SK-N-SH (cell line): ENCODE measurements around the gene ZBTB8OS. TPM values are rescaled to one million over a fixed set of nuclear protein-coding genes. Genes with fewer than 3 reads are reported as not detected.

Experiments
- CTCF ChIA-PET: fragments of 300-600, 350-600 bp; formaldehyde crosslinking; extraction: SDS; loops from one replicate; lab custom pipeline; 2021; lab: Yijun Ruan, JAX
- POLR2A ChIA-PET: fragments of 350-600 bp; sonication (Branson Sonifier 250); formaldehyde crosslinking; extraction: SDS; loops from one replicate; lab custom pipeline; 2020; ENCODE audit warnings: antibody characterized with exemption, inconsistent platforms; lab: Yijun Ruan, JAX
- DNase-seq: peaks from one replicate; pipeline ENCODE4 v3.0.0; 2012
- H2AFZ ChIP-seq: fragments of 200-600 bp; sonication (generic); 2 replicates; pipeline ENCODE4 v1.8.1; 2016; ENCODE audit warnings: antibody characterized with exemption, mild to moderate bottlenecking, low read depth
- H3F3A ChIP-seq: fragments of 200-600 bp; sonication (generic); replicated peaks from 2 replicates; pipeline ENCODE3; 2016; ENCODE audit warnings: antibody characterized with exemption, mild to moderate bottlenecking; ENCODE audit not compliant: insufficient read depth
- H3K27ac ChIP-seq, 2 experiments: fragments of 200-500 bp in 1 of 2; fragments of 200-600 bp in 1 of 2; sonication (Bioruptor generic) in 1 of 2; sonication (generic), shearing (Covaris generic) in 1 of 2; 2 replicates each; pipeline versions ENCODE4 v1.5.1 to v1.6.1; 2014 to 2016; ENCODE audit warnings: low read depth in 2 of 2, inconsistent platforms in 1 of 2, low read length in 1 of 2, mild to moderate bottlenecking in 1 of 2, mixed read lengths in 1 of 2
- H3K27me3 ChIP-seq: fragments of 200-600 bp; sonication (generic), shearing (Covaris generic); 2 replicates; pipeline ENCODE4 v1.6.1; 2016; ENCODE audit warnings: mixed run types; ENCODE audit not compliant: insufficient read depth
- H3K36me3 ChIP-seq, 2 experiments: fragments of 200-500 bp in 1 of 2; fragments of 200-600 bp in 1 of 2; sonication (Bioruptor generic) in 1 of 2; sonication (generic) in 1 of 2; replicated peaks in 1 of 2; 2 replicates each; pipeline versions ENCODE3 to v1.5.1; 2014 to 2016; ENCODE audit warnings: low read length in 1 of 2, mild to moderate bottlenecking in 1 of 2; ENCODE audit not compliant: insufficient read depth in 2 of 2, control insufficient read depth in 1 of 2
- H3K4me1 ChIP-seq, 2 experiments: fragments of 200-500 bp in 1 of 2; fragments of 200-600 bp in 1 of 2; sonication (Bioruptor generic) in 1 of 2; sonication (generic), shearing (Covaris generic) in 1 of 2; 2 replicates each; pipeline versions ENCODE4 v1.5.1 to v1.6.1; 2014 to 2016; ENCODE audit warnings: low read depth in 1 of 2, low read length in 1 of 2, mixed run types in 1 of 2; ENCODE audit not compliant: insufficient read depth in 2 of 2, control insufficient read depth in 1 of 2
- H3K4me2 ChIP-seq: fragments of 200-600 bp; sonication (generic), shearing (Covaris generic); 2 replicates; pipeline ENCODE4 v1.6.1; 2017; ENCODE audit warnings: mixed run types
- H3K4me3 ChIP-seq, 2 experiments: fragments of 200-500 bp in 1 of 2; fragments of 200-600 bp in 1 of 2; sonication (Bioruptor generic) in 1 of 2; sonication (generic), shearing (Covaris generic) in 1 of 2; 2 replicates each; pipeline versions ENCODE4 v1.5.1 to v1.8.1; 2014 to 2016; ENCODE audit warnings: low read depth in 2 of 2, inconsistent platforms in 1 of 2, low read length in 1 of 2, mild to moderate bottlenecking in 1 of 2, mixed read lengths in 1 of 2, moderate library complexity in 1 of 2
- H3K79me2 ChIP-seq: fragments of 200-600 bp; sonication (generic); 2 replicates; pipeline ENCODE4 v1.8.1; 2017; ENCODE audit warnings: mild to moderate bottlenecking; ENCODE audit not compliant: insufficient read depth
- H3K9ac ChIP-seq: fragments of 200-600 bp; sonication (generic); 2 replicates; pipeline ENCODE4 v1.6.1; 2017; ENCODE audit warnings: mixed run types
- H3K9me2 ChIP-seq: fragments of 200-600 bp; sonication (generic); 2 replicates; pipeline ENCODE4 v1.6.1; 2017; ENCODE audit warnings: mixed run types
- H3K9me3 ChIP-seq: fragments of 200-600 bp; sonication (generic); 2 replicates; pipeline ENCODE4 v1.6.1; 2017; ENCODE audit warnings: mixed run types, mild to moderate bottlenecking, moderate library complexity
- H4K20me1 ChIP-seq: fragments of 200-600 bp; sonication (generic); 2 replicates; pipeline ENCODE4 v1.6.1; 2017; ENCODE audit warnings: mild to moderate bottlenecking, mixed run types; ENCODE audit not compliant: insufficient read depth
- ELF1 ChIP-seq: IDR thresholded peaks from 2 replicates; pipeline ENCODE4 v1.4.0; 2012
- EP300 ChIP-seq, 2 experiments: IDR thresholded peaks; 2 replicates each; pipeline versions ENCODE4 v1.4.0 to v1.6.1; 2012; ENCODE audit warnings: borderline replicate concordance in 1 of 2, low read depth in 1 of 2, low read length in 1 of 2
- POLR2AphosphoS5 ChIP-seq: IDR thresholded peaks from 2 replicates; pipeline ENCODE4 v1.6.1; 2012; ENCODE audit warnings: low read depth, low read length
- RFX5 ChIP-seq: IDR thresholded peaks from 2 replicates; pipeline ENCODE4 v1.6.1; 2012; ENCODE audit warnings: mild to moderate bottlenecking, improper control_type of control experiment, low read length
- RXRA ChIP-seq: IDR thresholded peaks from 2 replicates; pipeline ENCODE4 v1.4.0; 2012; ENCODE audit warnings: low read depth, mild to moderate bottlenecking, borderline replicate concordance
- TEAD4 ChIP-seq: IDR thresholded peaks from 2 replicates; pipeline ENCODE4 v1.4.0; 2012; ENCODE audit warnings: mild to moderate bottlenecking, borderline replicate concordance; ENCODE audit not compliant: insufficient read depth
- USF2 ChIP-seq: fragments of 150-350 bp; IDR thresholded peaks from 2 replicates; pipeline ENCODE4 v1.6.1; 2017; ENCODE audit warnings: antibody characterized with exemption, low read length, low read depth, borderline replicate concordance
- YY1 ChIP-seq: IDR thresholded peaks from 2 replicates; pipeline ENCODE4 v1.4.0; 2012; ENCODE audit warnings: low read depth, mild to moderate bottlenecking
- WGBS: methylation state at CpG from one replicate; pipeline ENCODE4 v1.1.6; 2017; ENCODE audit warnings: low lambda C conversion rate; 5-methylcytosine and 5-hydroxymethylcytosine counted together
- polyA plus RNA-seq, 3 experiments: library from polyadenylated mRNA; depleted of rRNA; stranded (reverse); fragments of >200 nt; gene quantifications; 2 replicates each; pipeline ENCODE4 v1.2.3, GENCODE V29; 2012
- TF ChIP-seq, protein P1 (sequence below): fragments of 150-350 bp; IDR thresholded peaks from 2 replicates; pipeline ENCODE4 v1.6.1; 2016; ENCODE audit warnings: mild to moderate bottlenecking, low read depth, low read length

The ZBTB8OS gene
- polyA plus RNA-seq, 1 of the 3 experiments (the other 2 are of a cell fraction) = 59.2 TPM

DNA sequence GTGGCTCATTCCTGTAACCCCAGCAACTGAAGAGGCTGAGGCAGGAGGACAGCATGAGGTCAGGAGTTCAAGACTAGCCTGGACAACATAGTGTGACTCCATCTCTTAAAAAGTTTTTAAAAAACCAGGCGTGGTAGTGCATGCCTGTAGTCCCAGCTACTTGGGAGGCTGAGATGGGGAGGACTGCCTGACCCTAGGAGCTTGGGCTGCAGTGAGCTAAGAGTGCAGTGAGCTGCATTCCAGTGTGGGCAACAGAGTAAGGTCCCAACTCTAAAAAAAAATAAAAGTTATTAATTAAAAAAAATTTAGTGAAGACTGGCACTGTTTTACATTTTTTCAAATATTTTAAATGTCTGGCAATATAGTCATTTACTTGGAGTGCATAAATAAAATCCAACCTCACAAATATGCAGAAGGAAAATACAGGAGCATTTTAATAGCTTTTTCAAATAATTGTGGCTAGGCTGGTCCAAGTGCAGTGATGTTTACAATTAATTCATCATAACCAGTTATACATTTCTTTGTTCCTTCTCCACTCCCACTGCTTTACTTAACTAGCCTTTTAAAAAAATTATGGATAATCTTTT lies 10.8 kb downstream of the ZBTB8OS start:
- ChIA-PET POLR2A (no interaction called here), CTCF (interaction anchor here (1.1 to 1.4 kb wide), 2 partner anchors 9 to 11 kb away, joined by 3 read pairs; partner anchors contain the start of gene RBBP4)
- H3K9ac ChIP-seq = no peak overlapping the region
- 0 out of 4 replicates have a peak overlapping the region, but pooled peaks of 1 of the 2 experiments have one; percentile 22 for H3K27ac ChIP-seq
- TF ChIP-seq, protein P1, sequence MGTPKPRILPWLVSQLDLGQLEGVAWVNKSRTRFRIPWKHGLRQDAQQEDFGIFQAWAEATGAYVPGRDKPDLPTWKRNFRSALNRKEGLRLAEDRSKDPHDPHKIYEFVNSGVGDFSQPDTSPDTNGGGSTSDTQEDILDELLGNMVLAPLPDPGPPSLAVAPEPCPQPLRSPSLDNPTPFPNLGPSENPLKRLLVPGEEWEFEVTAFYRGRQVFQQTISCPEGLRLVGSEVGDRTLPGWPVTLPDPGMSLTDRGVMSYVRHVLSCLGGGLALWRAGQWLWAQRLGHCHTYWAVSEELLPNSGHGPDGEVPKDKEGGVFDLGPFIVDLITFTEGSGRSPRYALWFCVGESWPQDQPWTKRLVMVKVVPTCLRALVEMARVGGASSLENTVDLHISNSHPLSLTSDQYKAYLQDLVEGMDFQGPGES = no peak
- TF ChIP-seq USF2 = no peak
- no peak for TF ChIP-seq TEAD4
- no peak for TF ChIP-seq EP300 (IDR thresholded peaks at IDR 0.05; ENCODE audit: borderline replicate concordance in 1 of 2, low read depth in 1 of 2, low read length in 1 of 2)
- TF ChIP-seq, all 33 proteins: peak for 0
- Histone ChIP-seq H3K9me2 (no peaks in the 10 kb centered on the region), H3K36me3 (peaks cover 0 to 19% of the 10 kb centered on the region in 2 experiments), H3K4me3 (no peak overlapping the region), H3K27me3 (no peaks in the 10 kb centered on the region), H3F3A (peaks cover 4% of the 10 kb centered on the region), H3K4me1 (0 out of 4 replicates have a peak, but pooled peaks cover 0 to 3% of the 10 kb centered on the region in 2 experiments), H3K4me2 (no peak overlapping the region), H3K79me2 (peaks cover 92% of the 10 kb centered on the region), H4K20me1 (peaks cover 11% of the 10 kb centered on the region; the same call in 1 of the 2 replicates), H2AFZ (no peak overlapping the region), H3K9me3 (no peaks in the 10 kb centered on the region)
- DNase-seq = no peak
- 93% methylated on average over 1 of the region's 1 CpG for WGBS

DNA sequence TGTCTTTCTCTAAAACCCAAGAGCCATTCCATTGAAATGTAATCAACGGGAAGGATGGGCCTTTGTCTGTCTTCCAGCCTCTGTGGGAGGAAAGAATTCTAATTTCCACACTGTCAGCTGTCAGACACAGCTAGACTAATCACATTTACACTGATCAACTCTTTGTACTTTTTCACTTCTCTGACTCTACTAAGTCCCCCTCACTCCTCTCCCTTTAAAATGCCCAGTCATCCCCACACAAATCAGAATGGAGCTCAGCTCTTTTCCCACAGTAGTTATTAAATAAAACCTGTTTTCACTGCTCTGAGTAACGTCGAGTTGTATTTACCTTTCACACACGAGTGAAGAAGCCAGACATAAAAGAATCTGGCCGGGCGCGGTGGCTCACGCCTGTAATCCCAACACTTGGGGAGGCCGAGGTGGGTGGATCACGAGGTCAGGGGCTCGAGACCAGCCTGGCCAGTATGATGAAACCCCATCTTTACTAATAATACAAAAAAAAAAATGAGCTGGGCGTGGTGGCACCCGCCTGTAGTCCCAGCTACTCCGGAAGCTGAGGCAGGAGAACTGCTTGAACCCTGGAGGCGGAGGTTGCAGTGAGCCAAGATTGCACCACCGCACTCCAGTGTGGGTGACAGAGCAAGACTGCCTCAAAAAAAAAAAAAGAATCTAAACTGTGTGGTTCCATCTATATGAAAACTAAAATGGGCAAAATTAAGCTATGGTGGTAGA lies 13.3 kb downstream of the ZBTB8OS start:
- Histone ChIP-seq H3F3A (peaks cover 4% of the 10 kb centered on the region), H3K9ac (no peak overlapping the region), H4K20me1 (peaks cover 11% of the 10 kb centered on the region; the same call in 1 of the 2 replicates), H3K4me3 (no peak overlapping the region), H3K27ac (no peak overlapping the region), H3K27me3 (no peaks in the 10 kb centered on the region), H2AFZ (no peak overlapping the region), H3K4me2 (no peak overlapping the region), H3K79me2 (peaks cover 71% of the 10 kb centered on the region), H3K9me3 (no peaks in the 10 kb centered on the region), H3K36me3 (peaks cover 10 to 38% of the 10 kb centered on the region in 2 experiments), H3K4me1 (0 out of 4 replicates have a peak, but pooled peaks cover 0 to 3% of the 10 kb centered on the region in 2 experiments), H3K9me2 (no peaks in the 10 kb centered on the region)
- TF ChIP-seq YY1 (no peak), POLR2AphosphoS5 (no peak), RXRA (no peak), RFX5 (no peak), ELF1 (no peak)
- TF ChIP-seq, protein P1 = no peak
- 91% methylated on average over 16 of the region's 16 CpGs for WGBS
- CTCF ChIA-PET = no interaction called here
- POLR2A ChIA-PET = no interaction called here
- no peak for DNase-seq
